ENCODE data around the gene AQP2.

AQP2 gene

DNA sequence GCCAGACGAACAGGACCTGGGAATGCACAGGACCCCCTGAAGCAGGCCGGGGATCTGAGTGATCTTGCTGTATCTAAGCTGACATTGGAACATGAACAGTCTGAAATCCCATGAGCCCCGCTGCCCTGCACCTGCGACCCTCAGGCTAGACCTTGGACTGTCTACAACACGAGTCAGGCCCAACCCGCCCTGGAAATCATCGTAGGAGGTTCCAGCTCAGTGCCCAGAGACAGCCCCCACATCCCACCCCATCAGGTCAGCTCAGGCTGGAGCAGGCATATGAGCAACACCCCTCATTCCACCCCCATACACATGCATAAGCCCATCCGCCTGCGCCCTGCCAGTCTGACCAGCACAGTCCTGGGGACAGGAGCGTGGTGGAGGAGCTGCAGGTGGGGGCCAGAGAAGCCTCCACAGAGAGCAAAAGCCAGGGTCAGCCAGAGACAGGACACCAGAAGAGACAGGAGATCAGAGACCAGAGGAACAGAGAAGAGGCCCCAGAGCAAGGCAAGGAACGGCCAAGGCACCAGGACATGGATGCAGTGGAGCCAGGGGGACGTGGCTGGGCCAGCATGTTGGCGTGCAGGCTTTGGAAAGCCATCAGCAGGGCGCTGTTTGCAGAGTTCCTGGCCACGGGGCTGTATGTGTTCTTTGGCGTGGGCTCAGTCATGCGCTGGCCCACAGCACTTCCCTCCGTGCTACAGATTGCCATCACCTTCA is 22.3 kb downstream of the AQP2 start, which contains the start of gene AQP6:
AQP6 (plus strand) TSS at position 307 of the 720 bp plus-strand sequence; CDS start at position 534, 227 bp downstream.
- Histone ChIP-seq H3K9ac (no peak within 1 kb of the TSS), H3K4me3 (IDR thresholded peaks at IDR 0.05; ENCODE audit: insufficient read depth, low read depth, low read length) (no peak within 1 kb of the TSS), H3K79me2 (ENCODE audit: insufficient read depth, low read depth) (no peaks in the 10 kb centered on the region), H4K20me1 (ENCODE audit: insufficient read depth) (no peaks in the 10 kb centered on the region), H3K36me3 (ENCODE audit: insufficient read depth) (no peaks in the 10 kb centered on the region), H2AFZ (ENCODE audit: low read depth) (no peak within 1 kb of the TSS), H3K27ac (no peak within 1 kb of the TSS), H3K4me2 (no peak within 1 kb of the TSS), H3K27me3 (ENCODE audit: insufficient read depth, low read depth) (peaks cover 48% of the 10 kb centered on the region), H3K4me1 (ENCODE audit: low read depth, poor library complexity, severe bottlenecking) (peaks cover under 1% of the 10 kb centered on the region)
- TF ChIP-seq, protein P1, sequence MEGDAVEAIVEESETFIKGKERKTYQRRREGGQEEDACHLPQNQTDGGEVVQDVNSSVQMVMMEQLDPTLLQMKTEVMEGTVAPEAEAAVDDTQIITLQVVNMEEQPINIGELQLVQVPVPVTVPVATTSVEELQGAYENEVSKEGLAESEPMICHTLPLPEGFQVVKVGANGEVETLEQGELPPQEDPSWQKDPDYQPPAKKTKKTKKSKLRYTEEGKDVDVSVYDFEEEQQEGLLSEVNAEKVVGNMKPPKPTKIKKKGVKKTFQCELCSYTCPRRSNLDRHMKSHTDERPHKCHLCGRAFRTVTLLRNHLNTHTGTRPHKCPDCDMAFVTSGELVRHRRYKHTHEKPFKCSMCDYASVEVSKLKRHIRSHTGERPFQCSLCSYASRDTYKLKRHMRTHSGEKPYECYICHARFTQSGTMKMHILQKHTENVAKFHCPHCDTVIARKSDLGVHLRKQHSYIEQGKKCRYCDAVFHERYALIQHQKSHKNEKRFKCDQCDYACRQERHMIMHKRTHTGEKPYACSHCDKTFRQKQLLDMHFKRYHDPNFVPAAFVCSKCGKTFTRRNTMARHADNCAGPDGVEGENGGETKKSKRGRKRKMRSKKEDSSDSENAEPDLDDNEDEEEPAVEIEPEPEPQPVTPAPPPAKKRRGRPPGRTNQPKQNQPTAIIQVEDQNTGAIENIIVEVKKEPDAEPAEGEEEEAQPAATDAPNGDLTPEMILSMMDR (conservative IDR thresholded peaks at IDR 0.05; ENCODE audit: low read depth, low read length): no peak

DNA sequence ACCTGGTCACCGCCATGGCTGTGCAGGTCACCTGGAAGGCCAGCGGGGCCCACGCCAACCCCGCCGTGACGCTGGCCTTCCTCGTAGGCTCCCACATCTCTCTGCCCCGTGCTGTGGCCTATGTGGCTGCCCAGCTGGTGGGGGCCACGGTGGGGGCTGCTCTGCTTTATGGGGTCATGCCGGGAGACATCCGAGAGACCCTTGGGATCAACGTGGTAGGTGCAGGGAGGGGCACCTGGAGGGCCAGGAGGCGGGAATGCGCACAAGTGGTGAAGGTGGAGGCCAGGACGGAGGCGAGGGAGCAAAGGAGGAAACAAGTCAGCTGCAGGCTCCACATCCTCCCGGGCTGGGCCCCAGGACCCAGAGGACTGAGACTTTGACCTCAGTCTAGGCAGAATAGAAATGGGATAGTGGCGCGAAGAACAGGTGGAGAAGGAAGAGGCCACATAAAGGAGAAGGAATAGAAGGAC is 22.9 kb downstream of the AQP2 start:
- Histone ChIP-seq H4K20me1 (ENCODE audit: insufficient read depth) (no peaks in the 10 kb centered on the region), H3K4me2 (no peak overlapping the region), H3K4me1 (ENCODE audit: low read depth, poor library complexity, severe bottlenecking) (no peaks in the 10 kb centered on the region)

DNA sequence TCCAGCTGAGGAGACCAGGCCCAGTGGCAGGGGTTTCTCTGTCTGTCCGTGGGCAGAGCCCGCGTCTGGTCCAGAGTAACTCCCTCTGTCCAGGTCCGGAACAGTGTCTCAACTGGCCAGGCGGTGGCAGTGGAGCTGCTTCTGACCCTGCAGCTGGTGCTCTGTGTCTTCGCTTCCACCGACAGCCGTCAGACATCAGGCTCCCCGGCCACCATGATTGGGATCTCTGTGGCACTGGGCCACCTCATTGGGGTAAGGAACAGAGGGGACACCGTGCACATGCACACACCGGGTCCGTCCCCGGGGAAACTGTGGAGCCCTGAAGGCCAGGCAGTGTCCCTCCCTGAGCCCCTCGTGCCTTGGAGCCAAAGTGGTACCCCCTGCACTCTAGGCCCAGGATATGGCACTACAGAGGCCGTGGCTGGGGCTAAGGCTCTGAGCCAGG is 23.7 kb downstream of the AQP2 start:
- no peaks in the 10 kb centered on the region for H4K20me1 ChIP-seq (ENCODE audit: insufficient read depth)
- H3K27me3 ChIP-seq (ENCODE audit: insufficient read depth, low read depth): peaks cover 34% of the 10 kb centered on the region
- TF ChIP-seq, protein P1 (conservative IDR thresholded peaks at IDR 0.05; ENCODE audit: low read depth, low read length): no peak
- H2AFZ ChIP-seq (ENCODE audit: low read depth): no peak overlapping the region
- no peaks in the 10 kb centered on the region for H3K36me3 ChIP-seq (ENCODE audit: insufficient read depth)
- no peaks in the 10 kb centered on the region for H3K4me1 ChIP-seq (ENCODE audit: low read depth, poor library complexity, severe bottlenecking)
- H3K79me2 ChIP-seq (ENCODE audit: insufficient read depth, low read depth): no peaks in the 10 kb centered on the region
- no peak overlapping the region for H3K27ac ChIP-seq
- no peak overlapping the region for H3K4me2 ChIP-seq
- H3K9ac ChIP-seq: no peak overlapping the region
- H3K4me3 ChIP-seq (IDR thresholded peaks at IDR 0.05; ENCODE audit: insufficient read depth, low read depth, low read length): no peak overlapping the region

More for the DNA sequence above, 22.9 kb downstream of the AQP2 start:
- Histone ChIP-seq H3K4me3 (IDR thresholded peaks at IDR 0.05; ENCODE audit: insufficient read depth, low read depth, low read length) (no peak overlapping the region), H2AFZ (ENCODE audit: low read depth) (no peak overlapping the region), H3K27me3 (ENCODE audit: insufficient read depth, low read depth) (peaks cover 42% of the 10 kb centered on the region), H3K36me3 (ENCODE audit: insufficient read depth) (no peaks in the 10 kb centered on the region), H3K27ac (no peak overlapping the region), H3K9ac (no peak overlapping the region), H3K79me2 (ENCODE audit: insufficient read depth, low read depth) (no peaks in the 10 kb centered on the region)
- TF ChIP-seq, protein P1 (conservative IDR thresholded peaks at IDR 0.05; ENCODE audit: low read depth, low read length): no peak

DNA sequence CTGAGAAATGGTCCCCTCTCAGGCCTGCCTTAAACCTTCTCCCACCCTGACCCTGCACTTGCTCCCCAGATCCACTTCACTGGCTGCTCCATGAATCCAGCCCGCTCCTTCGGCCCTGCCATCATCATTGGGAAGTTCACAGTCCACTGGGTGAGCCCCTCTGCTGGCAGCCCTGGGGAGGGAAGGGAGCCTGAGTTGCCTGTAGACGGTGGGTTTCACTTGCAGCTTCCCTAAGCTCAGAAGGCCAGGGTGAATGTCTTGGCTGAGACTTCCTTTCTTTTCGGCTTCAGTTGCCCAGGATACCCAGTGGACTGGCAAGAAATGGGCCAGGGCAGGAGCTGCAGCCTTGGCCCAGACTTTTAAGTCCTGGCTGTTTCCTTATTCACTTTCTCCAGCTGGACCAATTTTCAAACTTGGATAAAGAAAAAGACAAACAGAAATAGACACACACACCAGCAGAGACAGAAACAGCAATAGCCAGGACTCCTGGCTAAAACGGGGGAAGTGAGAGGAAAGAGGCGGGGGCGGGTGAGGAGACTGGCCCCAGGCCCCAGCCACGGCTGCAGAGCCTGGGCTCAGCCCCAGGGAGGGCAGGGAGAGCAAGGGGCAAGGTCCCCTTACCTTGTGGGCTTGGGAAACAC is 24.3 kb downstream of the AQP2 start:
- TF ChIP-seq, protein P1 (conservative IDR thresholded peaks at IDR 0.05; ENCODE audit: low read depth, low read length): no peak
- Histone ChIP-seq H3K4me3 (IDR thresholded peaks at IDR 0.05; ENCODE audit: insufficient read depth, low read depth, low read length) (no peak overlapping the region), H2AFZ (ENCODE audit: low read depth) (no peak overlapping the region), H3K27ac (no peak overlapping the region), H3K36me3 (ENCODE audit: insufficient read depth) (no peaks in the 10 kb centered on the region), H3K27me3 (ENCODE audit: insufficient read depth, low read depth) (peaks cover 29% of the 10 kb centered on the region), H3K9ac (no peak overlapping the region), H3K4me2 (no peak overlapping the region), H4K20me1 (ENCODE audit: insufficient read depth) (no peaks in the 10 kb centered on the region), H3K4me1 (ENCODE audit: low read depth, poor library complexity, severe bottlenecking) (no peaks in the 10 kb centered on the region), H3K79me2 (ENCODE audit: insufficient read depth, low read depth) (no peaks in the 10 kb centered on the region)
